Coronary artery (tissue), 2 donors: ENCODE results near the gene SMOC2.
A peak's percentile ranks its signal among the peaks of the same experiment; 100 is the strongest.

Source experiments
- DNase-seq: peaks from one replicate; pipeline ENCODE4 v3.0.0-alpha.2; 2017; ENCODE audit warnings: low spot score
- H3K27ac ChIP-seq, 2 donors: fragments of 200-600 bp; sonication (generic); one replicate each; pipeline ENCODE4 v1.5.1; 2016 to 2019
- H3K4me3 ChIP-seq: fragments of 200-600 bp; sonication (generic); 2 replicates; pipeline ENCODE4 v1.5.1; 2016; ENCODE audit warnings: mild to moderate bottlenecking, moderate library complexity
- TF ChIP-seq, protein P1 (sequence below): fragments of 200-600 bp; sonication (generic); IDR thresholded peaks from one replicate; pipeline ENCODE4 v1.5.1; 2019; ENCODE audit warnings: antibody characterized with exemption

Gene SMOC2

DNA sequence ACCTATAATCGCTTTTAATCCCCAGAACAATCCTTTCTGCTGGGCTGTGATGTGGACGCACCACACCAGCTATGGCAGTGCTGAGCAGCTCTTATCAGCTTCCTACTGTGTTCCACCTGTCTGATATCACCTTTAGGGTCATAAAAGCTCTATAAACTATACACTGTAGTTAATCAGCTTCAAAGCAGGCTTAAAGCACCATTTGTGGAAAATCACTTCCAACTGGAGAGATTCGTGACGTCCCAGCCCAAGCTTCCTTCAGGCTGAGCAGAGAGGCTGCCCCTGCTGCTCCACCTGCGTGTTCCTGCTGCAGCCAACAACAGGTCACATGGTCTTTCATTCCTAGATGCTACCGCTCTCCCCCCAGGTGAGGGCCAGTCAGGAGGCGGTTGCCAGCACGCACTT is 156.5 kb downstream of the SMOC2 start:
- peak; percentile 35 for DNase-seq

DNA sequence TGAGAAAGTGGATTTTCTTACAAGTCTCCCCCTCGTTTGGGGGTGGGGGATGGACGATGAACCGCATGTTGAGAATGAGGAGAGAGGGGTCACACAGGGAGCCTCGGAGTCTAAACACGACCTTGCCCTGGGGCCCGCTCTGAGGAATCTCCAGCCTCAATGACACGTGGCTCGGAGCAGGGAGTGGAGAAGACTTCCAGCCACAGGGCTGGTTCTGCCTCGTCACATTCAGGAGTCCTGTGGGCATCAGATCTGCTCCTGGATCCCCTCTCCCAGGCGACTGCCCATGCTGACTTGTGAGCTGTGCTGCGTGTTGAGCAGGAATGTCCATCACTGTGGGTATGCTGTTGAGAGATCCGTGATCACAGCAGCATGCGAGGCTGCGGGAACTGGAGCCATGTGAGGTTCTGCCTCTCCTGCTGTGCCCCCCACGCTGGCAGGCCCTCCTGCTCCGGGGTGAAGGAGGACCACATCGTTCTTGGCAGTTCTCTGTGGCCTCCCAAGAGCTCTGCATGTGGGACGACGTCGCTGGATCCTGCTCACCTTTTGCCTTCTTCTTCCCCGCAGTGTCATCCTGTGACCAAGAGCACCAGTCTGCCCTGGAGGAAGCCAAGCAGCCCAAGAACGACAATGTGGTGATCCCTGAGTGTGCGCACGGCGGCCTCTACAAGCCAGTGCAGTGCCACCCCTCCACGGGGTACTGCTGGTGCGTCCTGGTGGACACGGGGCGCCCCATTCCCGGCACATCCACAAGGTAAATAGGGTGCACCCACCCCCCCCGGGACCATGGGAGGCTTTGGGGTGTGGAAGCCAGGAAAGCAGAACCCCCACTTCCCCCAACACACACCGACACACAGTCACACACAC is 157.5 kb downstream of the SMOC2 start:
- TF ChIP-seq, protein P1, sequence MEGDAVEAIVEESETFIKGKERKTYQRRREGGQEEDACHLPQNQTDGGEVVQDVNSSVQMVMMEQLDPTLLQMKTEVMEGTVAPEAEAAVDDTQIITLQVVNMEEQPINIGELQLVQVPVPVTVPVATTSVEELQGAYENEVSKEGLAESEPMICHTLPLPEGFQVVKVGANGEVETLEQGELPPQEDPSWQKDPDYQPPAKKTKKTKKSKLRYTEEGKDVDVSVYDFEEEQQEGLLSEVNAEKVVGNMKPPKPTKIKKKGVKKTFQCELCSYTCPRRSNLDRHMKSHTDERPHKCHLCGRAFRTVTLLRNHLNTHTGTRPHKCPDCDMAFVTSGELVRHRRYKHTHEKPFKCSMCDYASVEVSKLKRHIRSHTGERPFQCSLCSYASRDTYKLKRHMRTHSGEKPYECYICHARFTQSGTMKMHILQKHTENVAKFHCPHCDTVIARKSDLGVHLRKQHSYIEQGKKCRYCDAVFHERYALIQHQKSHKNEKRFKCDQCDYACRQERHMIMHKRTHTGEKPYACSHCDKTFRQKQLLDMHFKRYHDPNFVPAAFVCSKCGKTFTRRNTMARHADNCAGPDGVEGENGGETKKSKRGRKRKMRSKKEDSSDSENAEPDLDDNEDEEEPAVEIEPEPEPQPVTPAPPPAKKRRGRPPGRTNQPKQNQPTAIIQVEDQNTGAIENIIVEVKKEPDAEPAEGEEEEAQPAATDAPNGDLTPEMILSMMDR: no peak
- Histone ChIP-seq H3K4me3 (no peak overlapping the region), H3K27ac (no peak overlapping the region)
- DNase-seq: peak; percentile 54

More for the DNA sequence above, 156.5 kb downstream of the SMOC2 start:
- TF ChIP-seq, protein P1: no peak
- H3K4me3 ChIP-seq: no peak overlapping the region
- H3K27ac ChIP-seq: no peak overlapping the region

DNA sequence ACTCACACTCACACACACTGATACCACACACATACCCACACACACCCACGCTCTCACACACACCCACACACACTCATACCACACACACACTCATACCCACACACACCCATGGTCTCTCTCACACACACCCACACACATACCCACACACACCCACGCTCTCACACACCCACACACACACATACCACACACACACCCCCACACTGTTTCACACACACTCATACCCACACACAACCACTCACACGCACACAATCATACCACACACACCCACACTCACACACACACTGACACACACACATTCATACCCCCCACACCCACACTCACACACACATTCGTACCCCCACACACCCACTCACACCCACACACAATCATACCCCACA is 158.1 kb downstream of the SMOC2 start:
- H3K27ac ChIP-seq: no peak overlapping the region
- no peak for DNase-seq
- TF ChIP-seq, protein P1: no peak
- H3K4me3 ChIP-seq: no peak overlapping the region

DNA sequence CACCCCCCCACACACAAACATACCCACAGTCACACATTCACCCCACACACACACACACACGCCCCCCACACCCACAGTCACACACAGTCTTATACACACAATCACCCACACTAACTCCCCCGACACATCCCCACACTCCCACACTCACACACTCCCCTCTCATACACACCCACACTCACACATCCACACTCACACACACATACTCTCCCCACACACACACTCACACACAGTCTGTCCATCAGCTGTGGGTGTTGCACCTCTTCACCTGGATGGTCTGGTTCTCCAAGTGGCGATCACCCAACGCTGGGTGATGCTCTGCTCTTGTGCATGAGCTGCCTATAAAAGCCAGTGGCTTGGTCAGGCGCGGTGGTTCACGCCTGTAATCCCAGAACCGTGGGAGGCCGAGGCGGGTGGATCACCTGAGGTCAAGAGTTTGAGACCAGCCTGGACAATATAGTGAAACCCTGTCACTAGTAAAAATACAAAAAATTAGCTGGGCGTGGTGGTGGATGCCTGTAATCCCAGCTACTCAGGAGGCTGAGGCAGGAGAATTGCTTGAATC is 158.9 kb downstream of the SMOC2 start:
- TF ChIP-seq, protein P1: no peak
- no peak overlapping the region for H3K27ac ChIP-seq
- no peak for DNase-seq
- no peak overlapping the region for H3K4me3 ChIP-seq

DNA sequence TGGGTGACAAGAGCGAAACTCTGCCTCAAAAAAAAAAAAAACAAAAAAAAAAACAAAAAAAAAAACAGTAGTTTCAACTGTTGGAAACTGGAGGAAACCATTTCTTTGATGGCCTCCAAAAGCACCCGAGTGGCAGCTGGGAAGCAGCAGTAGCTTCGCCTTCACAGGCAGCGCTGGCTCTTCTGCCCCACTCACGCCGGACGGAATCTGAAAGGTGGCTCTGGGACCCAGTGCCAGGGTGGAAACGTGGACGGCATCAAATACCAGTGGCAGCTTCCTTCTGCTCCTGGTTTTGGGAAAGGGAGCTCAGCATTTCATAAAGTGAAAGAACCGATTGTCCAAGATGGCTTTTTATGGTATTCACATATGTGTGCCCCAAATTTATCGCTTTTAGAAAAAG is 159.4 kb downstream of the SMOC2 start:
- no peak for DNase-seq
- H3K4me3 ChIP-seq: no peak overlapping the region
- H3K27ac ChIP-seq: no peak overlapping the region
- TF ChIP-seq, protein P1: no peak

DNA sequence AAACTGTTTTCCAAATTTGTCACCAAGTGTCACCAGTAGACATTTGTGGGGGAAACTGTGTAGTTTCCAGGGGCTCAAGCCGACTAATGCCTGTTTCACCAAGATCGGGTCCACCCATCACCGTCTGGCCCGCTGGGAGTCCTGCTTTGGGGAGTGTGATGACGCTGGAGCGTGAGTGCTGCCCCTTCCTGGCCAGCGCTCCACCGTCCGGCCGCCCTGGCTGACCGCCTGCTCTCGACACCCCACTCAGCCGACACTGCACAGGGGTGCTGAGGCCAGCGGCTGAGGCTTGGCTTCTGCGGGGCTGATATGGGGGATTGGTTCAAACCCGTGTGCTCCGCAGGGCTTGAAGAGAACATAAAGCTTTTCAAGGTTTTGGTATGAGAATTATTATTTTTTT is 160.1 kb downstream of the SMOC2 start:
- TF ChIP-seq, protein P1: no peak
- Histone ChIP-seq H3K27ac (no peak overlapping the region), H3K4me3 (no peak overlapping the region)
- DNase-seq: no peak

DNA sequence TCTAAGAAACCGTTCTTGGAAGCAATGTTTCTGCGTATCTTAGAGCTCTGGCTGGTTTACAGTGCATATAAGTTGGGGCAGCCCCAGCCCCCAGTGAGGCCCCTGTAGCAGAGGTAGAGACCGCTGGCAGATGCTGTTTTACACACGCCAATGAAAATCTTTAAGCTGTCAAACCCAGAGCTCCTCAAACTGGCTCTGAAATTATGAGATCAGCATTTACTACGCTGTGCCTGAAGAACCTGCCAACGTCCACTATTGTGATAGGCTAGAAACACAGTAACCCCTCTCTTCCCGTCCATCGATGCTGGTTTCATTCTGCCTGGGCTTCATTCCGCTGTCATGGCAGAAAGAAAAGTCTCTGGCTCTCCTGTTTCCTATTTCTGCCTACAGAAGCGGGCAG is 160.6 kb downstream of the SMOC2 start:
- H3K27ac ChIP-seq: no peak overlapping the region
- H3K4me3 ChIP-seq: no peak overlapping the region
- TF ChIP-seq, protein P1: no peak
- DNase-seq: no peak
